OCI-LY7 (cell line): ENCODE results near the gene RAD51B.

Experiments
- CTCF ChIP-seq: fragments of 200-600 bp; sonication (generic); conservative IDR thresholded peaks from 2 replicates; pipeline ENCODE4 v1.5.1; 2014; ENCODE audit warnings: mild to moderate bottlenecking, antibody characterized with exemption, low read length, moderate library complexity, mixed read lengths
- EZH2phosphoT487 ChIP-seq: fragments of 200-600 bp; sonication (generic); IDR thresholded peaks from 2 replicates; pipeline ENCODE4 v1.6.1; 2018; ENCODE audit warnings: low read depth, borderline replicate concordance, mild to moderate bottlenecking, mixed run types, antibody characterized with exemption, low read length, moderate library complexity, mixed read lengths

GRCh38 chr14:68513137-68513536 is 693.6 kb downstream of the RAD51B start:
- TF ChIP-seq EZH2phosphoT487 (no peak), CTCF (no peak)
